Adipocyte (in vitro differentiated cells): ENCODE results near the gene KDM5C.

Experiments used
- DNase-seq: peaks from one replicate; pipeline ENCODE4 v3.0.0-alpha.2; 2015; ENCODE audit warnings: low read depth
- H3K27me3 ChIP-seq: replicated peaks from 2 replicates; pipeline ENCODE4 v1.7.0; 2013; ENCODE audit warnings: mild to moderate bottlenecking, low read length, moderate library complexity; ENCODE audit not compliant: control insufficient read depth, insufficient read depth
- H3K36me3 ChIP-seq: 2 replicates; pipeline ENCODE4 v1.7.0; 2013; ENCODE audit warnings: low read length, mild to moderate bottlenecking, moderate library complexity; ENCODE audit not compliant: control insufficient read depth, insufficient read depth, severe bottlenecking
- H3K4me1 ChIP-seq: 2 replicates; pipeline ENCODE4 v1.7.0; 2013; ENCODE audit warnings: mild to moderate bottlenecking, low read length, moderate library complexity; ENCODE audit not compliant: control insufficient read depth, insufficient read depth
- H3K4me3 ChIP-seq: 2 replicates; pipeline ENCODE4 v1.7.0; 2013; ENCODE audit warnings: mild to moderate bottlenecking, low read length, moderate library complexity
- H3K9ac ChIP-seq: 2 replicates; pipeline ENCODE4 v1.7.0; 2013; ENCODE audit warnings: mild to moderate bottlenecking, low read length, moderate library complexity
- H3K9me3 ChIP-seq: 2 replicates; pipeline ENCODE4 v1.7.0; 2013; ENCODE audit warnings: mild to moderate bottlenecking, low read length, moderate library complexity; ENCODE audit not compliant: control insufficient read depth

The KDM5C gene

DNA sequence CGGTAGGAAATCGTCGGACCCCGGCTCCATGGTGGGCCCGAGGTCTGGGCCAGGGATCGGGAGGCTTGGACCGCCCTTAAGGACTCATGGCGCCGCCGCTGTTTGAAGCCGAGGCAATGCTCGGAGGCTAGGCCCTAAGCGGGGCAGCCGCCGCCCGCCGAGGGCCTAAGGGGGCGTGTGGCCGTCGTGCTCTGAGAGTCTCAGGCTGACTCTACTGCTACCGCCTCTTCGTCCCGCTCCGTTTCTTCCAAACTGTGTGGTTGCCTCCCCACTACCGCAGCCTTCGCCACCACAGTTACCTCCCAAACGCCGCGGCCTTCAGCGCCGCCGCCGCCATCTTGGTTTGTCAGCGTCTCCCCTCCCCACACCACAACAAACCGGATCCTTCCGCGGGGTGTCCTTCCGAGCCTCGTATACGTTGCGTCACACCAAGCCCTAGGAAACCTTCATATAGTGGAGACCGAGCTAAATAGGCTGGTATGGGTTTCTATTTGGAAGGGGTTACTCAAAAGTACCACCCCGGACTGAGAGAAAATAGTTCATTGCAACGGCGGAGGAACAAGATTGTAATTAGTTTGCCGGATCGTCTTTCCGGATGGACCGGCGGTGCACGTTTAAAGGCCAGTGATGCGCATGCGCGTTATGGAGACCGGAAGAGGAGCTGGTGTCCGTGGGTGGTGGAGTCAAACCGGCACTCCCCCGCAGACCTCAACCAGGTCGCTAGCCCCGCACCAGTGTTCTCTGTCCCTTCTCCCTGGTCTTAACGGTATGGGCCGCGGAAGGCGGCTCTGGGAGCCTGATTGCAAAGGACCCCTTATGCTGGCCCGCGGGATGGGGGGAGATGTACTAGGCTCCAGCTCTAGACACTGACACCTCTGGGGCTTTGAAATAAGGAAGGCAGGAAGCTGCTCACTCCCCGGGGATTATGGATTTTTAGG lies at the start of gene KDM5C:
TSS of gene KDM5C (minus strand) at position 348 of the 938 bp plus-strand sequence. CDS start at position 30, 318 bp downstream.
- Histone ChIP-seq H3K9me3 (no peaks in the 10 kb centered on the region), H3K9ac (peak within 1 kb of the TSS; percentile 100), H3K27me3 (no peaks in the 10 kb centered on the region), H3K4me3 (peak within 1 kb of the TSS; percentile 92), H3K4me1 (peaks cover 27% of the 10 kb centered on the region), H3K36me3 (peaks cover 11% of the 10 kb centered on the region)
- DNase-seq = peak; percentile 99

DNA sequence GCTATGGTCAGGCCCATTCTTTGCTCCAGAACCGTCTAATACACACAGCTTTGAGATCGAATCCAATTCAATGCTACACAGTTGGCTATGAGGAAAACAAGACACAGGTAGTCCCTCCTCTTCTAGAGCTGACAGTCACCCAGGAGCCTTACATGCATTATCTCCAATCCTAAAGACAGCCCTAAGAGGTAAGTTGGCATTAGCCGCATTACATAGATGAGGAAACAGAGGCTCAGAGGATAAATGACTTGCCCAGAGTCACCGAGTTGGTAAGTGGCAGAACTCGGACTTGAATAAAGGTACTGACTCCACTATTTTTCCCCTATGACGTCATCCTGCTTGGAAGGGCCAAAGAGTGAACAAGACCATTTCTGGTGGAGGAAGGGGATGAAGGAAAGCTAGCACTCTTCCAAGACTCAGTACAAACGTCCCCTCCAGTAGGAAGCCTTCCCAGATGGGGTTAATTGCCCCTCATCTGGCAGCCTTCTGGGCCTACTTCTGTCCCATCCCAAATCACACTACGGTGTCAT lies 47.9 kb upstream of the KDM5C start:
- H3K9me3 ChIP-seq = no peaks in the 10 kb centered on the region
- H3K9ac ChIP-seq = no peak overlapping the region
- DNase-seq = no peak
- no peaks in the 10 kb centered on the region for H3K36me3 ChIP-seq
- peaks cover 4% of the 10 kb centered on the region for H3K4me1 ChIP-seq
- peaks cover 42% of the 10 kb centered on the region for H3K27me3 ChIP-seq
- H3K4me3 ChIP-seq = no peak overlapping the region

DNA sequence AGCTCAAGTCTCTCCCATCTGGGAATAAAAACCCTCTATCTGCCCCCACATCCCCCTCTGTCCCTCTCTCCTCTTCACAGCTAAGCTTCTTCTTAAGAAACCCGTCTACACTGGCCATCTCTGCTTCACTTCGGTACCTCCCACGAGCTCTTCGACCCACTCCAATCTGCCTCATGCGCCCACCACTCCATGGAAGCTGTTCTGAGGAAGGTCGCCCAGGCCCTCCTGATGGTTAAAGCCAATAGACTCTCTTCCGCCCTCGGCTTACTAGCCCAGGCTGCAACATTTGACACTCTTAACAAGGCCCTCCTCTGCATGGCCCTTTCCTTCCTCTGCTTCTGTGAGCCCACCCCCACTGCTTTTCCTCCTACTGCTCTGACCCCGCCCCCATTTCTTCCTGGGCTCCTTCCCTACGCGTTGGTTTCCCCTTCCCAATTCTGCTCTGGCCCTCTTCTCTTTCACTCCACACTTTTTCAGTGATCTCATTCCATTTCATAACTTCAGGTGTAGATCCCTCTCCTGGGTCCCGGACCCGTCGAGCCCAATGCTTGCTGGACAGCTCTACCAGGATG lies 44.6 kb upstream of the KDM5C start:
- no peak overlapping the region for H3K4me3 ChIP-seq
- no peak for DNase-seq

DNA sequence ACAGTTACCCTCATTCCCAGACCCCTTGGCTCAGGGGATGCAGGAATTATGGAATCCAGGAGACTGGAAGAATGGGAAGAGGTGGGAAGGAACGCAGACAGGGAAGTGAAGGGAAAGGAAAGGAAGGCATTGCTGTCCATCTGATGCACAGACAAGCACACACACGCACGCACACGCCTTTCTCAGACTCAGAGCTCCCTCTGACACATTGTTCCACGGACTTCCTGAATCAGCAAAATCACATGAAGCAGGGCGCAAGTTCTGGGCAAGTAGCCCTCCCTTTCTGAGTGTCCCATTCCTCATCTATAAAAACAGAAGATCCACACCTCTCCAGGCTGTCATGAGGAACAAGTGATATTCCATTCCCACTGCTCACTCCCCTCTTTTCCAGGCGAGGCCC lies 43.2 kb upstream of the KDM5C start:
- Histone ChIP-seq H3K4me3 (no peak overlapping the region), H3K9me3 (no peaks in the 10 kb centered on the region), H3K4me1 (peaks cover 35% of the 10 kb centered on the region), H3K36me3 (no peaks in the 10 kb centered on the region), H3K27me3 (peaks cover 31% of the 10 kb centered on the region), H3K9ac (no peak overlapping the region)
- no peak for DNase-seq

More for the DNA sequence above, 44.6 kb upstream of the KDM5C start:
- Histone ChIP-seq H3K36me3 (no peaks in the 10 kb centered on the region), H3K27me3 (peaks cover 39% of the 10 kb centered on the region), H3K4me1 (peaks cover 33% of the 10 kb centered on the region), H3K9me3 (no peaks in the 10 kb centered on the region), H3K9ac (no peak overlapping the region)

DNA sequence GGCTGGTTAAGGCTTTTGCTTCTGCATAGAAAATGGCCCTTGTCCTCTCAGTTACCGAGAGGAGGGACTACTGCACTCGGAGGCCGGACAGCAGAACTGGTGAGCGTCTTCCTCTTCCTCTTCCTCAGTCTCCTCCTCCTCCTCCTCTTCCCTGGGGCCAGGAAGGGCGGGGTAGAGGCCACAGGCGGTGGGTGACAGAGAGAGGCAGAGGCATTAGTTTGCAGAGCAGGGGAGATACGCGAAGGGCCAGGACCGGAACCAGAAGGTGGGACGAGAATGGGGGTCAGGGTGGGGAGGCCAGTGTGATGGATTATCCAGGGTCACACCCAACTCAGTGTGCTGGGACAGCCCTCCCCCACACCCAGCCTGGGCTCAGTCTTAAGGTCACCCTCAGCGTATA lies 41.9 kb upstream of the KDM5C start:
- DNase-seq = no peak
- H3K27me3 ChIP-seq = peaks cover 24% of the 10 kb centered on the region
- H3K9me3 ChIP-seq = no peaks in the 10 kb centered on the region
- H3K9ac ChIP-seq = no peak overlapping the region
- H3K4me3 ChIP-seq = no peak overlapping the region
- no peaks in the 10 kb centered on the region for H3K36me3 ChIP-seq
- peaks cover 36% of the 10 kb centered on the region for H3K4me1 ChIP-seq

DNA sequence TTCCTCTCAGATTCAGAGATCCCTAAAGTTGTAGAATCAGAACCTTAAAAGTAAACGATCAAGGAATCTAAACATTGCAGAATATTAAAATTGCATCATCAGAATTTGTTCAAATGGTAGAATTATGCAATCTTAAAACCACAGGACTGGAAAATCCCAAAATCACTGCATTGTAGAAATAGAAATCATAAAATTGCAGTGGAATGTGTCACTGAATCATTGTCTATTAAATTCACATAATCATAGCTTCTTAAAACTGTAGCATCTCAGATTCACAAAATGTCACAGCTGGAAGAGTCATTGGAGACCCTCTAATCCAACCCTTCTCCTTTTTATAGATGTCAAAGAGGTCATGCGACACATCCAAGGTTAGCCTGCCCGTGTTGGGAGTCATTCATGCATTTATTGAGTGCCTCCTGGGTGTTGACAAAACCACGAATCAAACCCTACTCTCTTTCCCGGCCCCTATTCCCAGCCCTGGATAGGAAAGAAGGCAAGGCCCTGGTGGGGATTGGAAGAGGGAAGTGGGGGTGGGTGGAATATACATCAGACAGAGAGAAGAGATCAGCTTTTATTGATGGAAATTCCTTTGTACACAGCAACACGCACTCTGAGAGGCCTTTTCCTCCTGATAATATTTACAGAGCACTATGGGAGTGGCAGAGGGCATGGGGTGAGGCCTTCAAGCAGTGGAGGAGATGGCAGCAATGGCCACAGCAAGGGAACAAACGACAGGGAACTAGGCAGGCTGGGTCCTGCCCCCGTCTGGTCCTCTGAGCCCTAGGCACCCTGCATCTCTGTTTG lies 41.0 kb upstream of the KDM5C start:
- Histone ChIP-seq H3K9me3 (no peaks in the 10 kb centered on the region), H3K36me3 (no peaks in the 10 kb centered on the region), H3K9ac (peak overlapping the region; percentile 66), H3K4me1 (peaks cover 36% of the 10 kb centered on the region), H3K4me3 (peak overlapping the region; percentile 44), H3K27me3 (peaks cover 31% of the 10 kb centered on the region)
- DNase-seq = peak; percentile 83

DNA sequence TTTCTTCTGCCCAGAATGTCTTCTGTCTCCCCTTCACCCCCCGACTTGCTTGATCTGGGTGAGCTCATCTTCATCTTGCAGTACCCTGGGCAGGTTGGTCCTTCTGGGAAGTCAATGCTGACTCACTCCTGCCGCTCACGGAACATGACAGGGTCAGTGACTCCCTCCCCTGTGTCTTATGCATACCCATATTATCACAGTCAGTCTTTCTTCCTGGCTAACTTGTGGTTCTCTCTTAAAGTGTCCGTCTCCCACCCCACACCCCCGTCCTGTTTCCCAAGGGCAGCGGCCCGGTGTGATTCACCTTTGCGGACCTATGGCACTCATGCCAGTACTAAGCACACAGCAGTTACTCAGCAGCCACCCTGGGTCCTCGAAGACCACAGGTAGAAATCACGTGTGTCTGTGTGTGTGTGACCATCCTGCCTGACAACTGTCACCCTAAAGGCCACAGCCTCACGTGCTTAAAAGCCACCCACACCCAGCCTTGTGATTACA lies 38.6 kb upstream of the KDM5C start:
- no peaks in the 10 kb centered on the region for H3K9me3 ChIP-seq
- peaks cover 36% of the 10 kb centered on the region for H3K4me1 ChIP-seq
- no peak overlapping the region for H3K9ac ChIP-seq
- no peak overlapping the region for H3K4me3 ChIP-seq
- peaks cover 26% of the 10 kb centered on the region for H3K27me3 ChIP-seq
- DNase-seq = peak; percentile 40
- no peaks in the 10 kb centered on the region for H3K36me3 ChIP-seq

DNA sequence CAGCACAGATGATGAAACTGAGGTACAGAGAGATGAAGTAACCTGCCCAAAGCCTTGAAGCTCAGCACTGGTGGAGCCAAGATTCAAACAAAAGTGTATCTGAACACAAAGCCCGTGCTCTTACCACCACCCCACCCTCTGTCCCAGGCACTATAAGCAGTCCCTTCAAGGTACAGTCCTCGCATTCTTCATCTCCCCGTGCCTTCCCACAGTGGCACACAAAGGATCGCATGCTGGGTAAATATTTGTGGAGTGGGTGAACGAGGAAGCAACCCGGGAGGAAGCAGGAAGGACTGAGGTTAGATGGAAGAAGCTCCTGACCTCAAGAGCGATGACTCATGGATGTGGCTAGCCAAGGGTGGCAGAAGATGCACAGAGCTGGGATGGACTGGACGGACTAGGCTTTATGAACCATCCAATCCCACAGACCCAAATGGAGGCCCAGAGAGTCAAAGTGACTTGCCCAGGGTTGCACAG lies 37.9 kb upstream of the KDM5C start:
- Histone ChIP-seq H3K4me1 (peaks cover 33% of the 10 kb centered on the region), H3K9me3 (no peaks in the 10 kb centered on the region), H3K27me3 (peaks cover 31% of the 10 kb centered on the region), H3K36me3 (no peaks in the 10 kb centered on the region), H3K4me3 (no peak overlapping the region), H3K9ac (no peak overlapping the region)
- peak; percentile 22 for DNase-seq

DNA sequence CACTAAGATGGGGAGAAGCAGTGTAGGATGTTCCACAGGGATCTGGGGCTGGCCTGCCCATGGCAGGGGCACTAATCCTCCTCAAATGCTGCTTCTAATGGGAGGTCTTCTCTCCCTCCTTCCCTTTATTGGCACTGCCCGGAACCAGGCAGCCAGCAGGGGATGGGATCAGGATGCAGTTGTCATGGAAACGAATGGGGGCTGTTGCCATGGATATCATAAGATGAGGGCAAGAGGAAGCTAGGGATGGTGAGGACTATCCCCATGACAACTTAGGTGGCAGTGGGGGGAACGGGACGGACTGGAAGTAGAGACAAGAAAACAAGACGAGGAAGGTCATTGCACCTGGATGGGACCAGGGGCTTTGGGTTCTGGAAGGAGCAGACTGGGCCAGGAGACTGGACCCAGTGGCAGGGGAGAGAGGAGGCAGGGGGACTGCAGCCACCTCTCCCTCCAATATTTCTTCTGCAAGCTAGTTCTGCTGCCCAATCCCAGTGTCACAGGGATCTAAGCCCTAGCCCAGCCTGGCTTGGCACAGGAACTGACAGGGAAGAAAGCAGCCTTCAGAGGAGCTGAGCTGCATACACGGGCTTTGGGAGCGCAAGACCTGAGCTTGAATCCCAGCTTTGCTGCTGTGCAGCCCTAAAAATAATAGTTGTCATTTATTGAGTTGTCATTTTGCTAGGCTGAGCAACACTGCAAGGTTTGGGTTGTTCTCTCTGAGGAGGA lies 37.3 kb upstream of the KDM5C start:
- H3K9me3 ChIP-seq = no peaks in the 10 kb centered on the region
- H3K27me3 ChIP-seq = peaks cover 37% of the 10 kb centered on the region
- peaks cover 28% of the 10 kb centered on the region for H3K4me1 ChIP-seq
- no peak for DNase-seq
- H3K9ac ChIP-seq = no peak overlapping the region
- H3K4me3 ChIP-seq = no peak overlapping the region
- no peaks in the 10 kb centered on the region for H3K36me3 ChIP-seq

DNA sequence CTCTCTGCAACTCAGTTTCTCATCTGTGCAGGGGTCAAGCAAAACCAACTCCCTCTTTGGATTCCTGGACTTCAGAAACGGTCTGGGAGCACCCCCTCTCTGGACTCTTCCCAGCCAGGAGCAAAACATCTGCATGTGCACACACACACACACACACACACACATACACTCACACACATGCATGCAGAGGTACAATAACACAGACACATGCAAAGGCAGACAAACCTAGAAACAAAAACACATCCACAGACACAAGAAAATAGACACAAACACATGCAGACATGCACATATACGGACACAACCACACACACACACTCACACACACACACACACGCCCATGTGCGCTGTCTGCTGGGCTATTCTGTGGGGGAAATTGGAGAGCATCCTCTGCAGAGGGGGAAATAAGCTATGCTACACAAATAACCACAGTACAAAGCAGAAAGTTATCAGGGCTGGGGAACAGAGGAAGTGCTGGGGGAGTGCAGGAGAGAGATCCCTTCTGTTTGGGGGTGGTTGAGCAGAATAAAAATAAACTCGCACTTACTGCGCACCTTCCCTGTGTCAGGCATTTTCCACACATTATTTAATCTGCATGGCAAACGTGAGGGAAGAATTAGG lies 36.5 kb upstream of the KDM5C start:
- H3K4me1 ChIP-seq = peaks cover 20% of the 10 kb centered on the region
- no peak overlapping the region for H3K9ac ChIP-seq
- H3K4me3 ChIP-seq = no peak overlapping the region
- no peaks in the 10 kb centered on the region for H3K36me3 ChIP-seq
- no peaks in the 10 kb centered on the region for H3K9me3 ChIP-seq
- DNase-seq = no peak
- H3K27me3 ChIP-seq = peaks cover 43% of the 10 kb centered on the region
